GM10847 (cell line): ENCODE data around the gene STMN1.

Experiments
- POLR2A ChIP-seq: IDR thresholded peaks from 2 replicates; pipeline ENCODE4 v1.6.1; 2011; ENCODE audit not compliant: insufficient read length; ENCODE audit errors: extremely low read depth

Gene STMN1

GRCh38 chr1:25869909-25870606 is 36.2 kb downstream of the STMN1 start:
- TF ChIP-seq POLR2A, result no peak

DNA sequence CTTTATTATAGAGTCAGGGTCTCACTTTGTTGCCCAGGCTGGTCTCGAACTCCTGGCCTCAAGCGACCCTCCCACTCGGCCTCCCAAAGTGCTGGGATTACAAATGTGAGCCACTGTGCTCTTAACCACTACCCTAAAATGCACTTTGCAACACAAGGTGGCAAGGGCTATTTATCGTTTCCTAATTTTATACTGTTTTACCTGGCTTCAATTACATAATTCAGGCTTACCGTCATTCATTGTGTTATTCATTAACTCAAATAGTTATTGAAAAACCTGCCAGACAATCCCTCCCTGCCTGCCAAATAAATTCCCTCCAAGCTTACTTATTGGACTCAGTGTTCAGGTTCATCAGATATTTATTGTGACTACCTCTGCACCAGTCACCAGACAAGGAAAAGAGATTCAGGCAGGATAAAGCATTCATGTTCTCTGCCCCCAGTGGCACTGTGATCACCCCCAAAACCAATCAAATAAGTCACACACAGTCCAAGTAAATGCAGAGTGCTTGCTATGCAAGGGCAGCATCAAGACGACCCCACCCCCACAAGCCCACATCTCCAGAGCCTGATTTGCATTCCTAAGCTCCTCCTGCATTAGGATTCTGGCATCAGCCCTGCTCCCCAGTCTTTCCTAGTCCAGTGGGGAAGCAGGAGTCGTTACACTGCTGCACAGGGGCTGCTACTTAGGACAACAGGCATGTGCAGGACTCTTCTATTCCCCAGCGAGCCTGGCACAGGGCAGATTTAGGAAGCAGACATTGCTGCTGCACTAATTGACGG is 38.8 kb downstream of the STMN1 start:
- TF ChIP-seq POLR2A, result no peak

DNA sequence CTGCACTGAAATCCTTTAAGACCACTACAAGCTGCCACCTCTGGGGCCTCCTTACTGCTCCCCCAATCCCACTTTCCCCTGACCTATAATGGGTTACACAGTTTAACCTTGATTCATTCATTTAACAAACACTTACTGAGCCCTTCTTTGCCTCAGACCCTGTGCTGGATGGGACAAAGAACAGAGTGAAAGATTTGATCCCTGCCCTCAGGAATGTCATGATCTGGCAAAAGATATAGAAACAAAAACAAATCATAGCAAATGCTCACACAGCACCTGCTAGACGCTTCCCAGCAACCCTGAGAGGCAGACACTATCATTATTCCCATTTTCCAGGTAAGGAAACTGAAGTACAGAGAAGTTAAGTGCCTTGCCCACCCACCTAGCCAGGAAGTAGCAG is 39.9 kb downstream of the STMN1 start:
- no peak for TF ChIP-seq POLR2A

GRCh38 chr1:25864434-25864833 is 41.8 kb downstream of the STMN1 start:
- TF ChIP-seq POLR2A, result no peak

DNA sequence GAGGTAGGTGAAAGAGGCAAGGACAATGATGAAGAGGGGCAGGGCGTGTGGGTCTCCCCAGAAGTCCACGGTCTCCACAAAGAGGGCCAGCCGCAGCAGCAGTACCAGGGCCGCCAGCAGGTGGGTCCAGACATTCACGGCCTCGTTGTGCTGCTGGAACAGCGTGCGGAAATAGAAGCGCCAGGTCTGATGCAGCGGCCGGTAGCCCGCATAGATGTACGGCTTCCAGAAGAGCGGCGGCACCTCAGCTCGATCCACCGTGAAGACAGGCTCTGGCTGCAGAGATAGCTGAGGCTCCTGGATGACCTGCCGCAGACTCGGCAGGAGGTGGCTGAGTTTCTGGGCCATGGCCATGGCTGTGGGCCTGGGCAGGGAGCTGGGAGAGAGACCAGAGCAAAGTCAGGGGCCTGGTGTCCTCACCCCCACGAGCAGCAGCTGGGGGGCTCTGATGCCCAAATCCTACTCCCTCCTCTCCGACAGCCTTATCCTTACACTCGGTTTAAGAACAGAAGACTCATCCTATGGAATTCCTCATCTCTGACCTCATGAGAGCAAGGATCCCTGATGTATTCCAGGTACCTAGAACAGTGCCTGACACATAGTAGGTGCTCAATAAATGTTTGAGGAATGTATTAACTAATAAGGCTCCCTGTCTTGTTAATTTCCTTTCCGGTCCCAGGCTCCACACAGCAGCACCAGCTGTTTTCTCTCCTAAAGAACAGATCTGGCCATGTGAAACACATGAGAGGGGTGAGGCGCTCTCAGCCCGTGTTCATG is 42.5 kb downstream of the STMN1 start:
- TF ChIP-seq POLR2A, result no peak

DNA sequence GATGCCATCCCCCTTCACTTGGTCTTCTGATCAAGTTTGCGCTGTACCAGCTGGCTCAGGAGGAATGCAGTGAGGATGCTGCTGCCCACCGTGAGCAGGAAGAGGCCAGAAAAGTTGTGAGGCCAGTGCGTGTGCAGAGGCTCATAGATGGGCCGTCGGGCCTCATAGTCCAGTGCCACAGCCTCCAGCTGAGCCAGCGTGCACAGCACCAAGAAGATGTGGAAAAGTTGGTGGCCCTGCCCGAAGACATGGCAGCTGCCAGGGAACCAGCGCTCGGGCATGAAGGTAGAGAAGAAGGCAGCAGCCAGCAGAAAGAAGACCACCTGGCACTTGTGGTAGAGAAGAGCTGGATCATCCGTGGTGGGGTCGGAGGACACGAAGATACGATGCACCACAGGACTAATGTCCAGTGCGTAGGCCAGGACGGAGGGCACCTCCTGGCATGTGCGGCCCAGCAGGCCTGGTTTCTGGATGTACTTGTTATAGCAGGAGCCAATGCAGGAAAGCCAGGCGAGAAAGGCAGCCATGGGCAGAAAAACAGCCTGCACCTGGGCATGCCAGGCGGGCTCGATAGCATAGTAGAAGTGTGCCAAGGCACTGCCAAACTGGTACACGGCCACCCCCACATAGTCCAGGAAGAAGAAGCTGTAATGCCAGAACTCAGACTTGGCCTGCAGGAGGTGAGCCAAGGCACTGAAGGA is 43.3 kb downstream of the STMN1 start:
- TF ChIP-seq POLR2A, result no peak

- no peak for TF ChIP-seq POLR2A
These were observed 44.6 kb downstream of the STMN1 start for GRCh38 chr1:25861316-25862286.

DNA sequence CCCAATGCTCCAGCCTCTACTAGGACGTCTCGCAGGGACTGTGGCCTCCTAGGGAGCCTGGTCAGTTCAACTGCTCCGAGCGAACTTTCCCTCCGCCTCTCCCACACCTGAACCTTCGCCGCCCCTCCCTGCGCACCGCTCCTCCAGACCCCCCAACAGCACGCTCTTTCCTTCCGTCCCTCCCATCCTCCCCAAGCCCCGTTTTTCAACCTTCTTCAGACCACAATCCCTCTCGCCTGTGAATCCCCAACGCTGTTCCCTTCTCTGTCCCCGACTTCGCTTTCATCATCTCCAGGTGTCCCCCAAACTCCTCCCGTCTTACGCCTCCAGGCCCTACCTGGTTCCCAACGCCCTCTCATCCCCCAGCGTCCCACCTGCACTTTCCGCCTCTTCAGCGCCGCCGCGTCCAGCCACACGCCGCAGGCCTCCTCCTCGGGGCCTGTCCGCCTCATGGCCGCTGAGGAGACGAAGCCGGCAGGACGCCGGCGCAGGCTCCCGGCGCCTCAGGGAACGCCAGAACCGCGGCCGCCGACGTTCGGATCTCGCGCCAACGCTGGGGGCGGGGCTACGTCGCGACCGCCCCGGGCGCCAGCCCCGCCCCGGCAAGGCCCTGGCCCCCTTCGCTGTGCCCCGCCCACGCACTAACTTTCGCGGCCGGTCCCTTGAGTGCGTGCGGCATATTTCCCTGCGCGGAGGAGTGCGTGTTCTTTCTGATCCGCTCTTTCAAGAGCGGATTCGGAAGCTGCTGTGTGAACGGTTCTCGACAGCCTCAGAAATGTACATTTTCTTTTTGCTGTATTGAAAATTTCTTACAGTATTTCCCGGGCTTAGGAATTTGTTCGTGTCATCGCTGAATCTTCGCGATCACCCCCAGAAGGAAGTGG is 47.1 kb downstream of the STMN1 start, which contains the start of gene AUNIP:
Gene AUNIP (minus strand): TSS at position 552 of the 884 bp plus-strand sequence. CDS start 100 bp downstream, at position 452.
- peak; percentile 74 for TF ChIP-seq POLR2A

DNA sequence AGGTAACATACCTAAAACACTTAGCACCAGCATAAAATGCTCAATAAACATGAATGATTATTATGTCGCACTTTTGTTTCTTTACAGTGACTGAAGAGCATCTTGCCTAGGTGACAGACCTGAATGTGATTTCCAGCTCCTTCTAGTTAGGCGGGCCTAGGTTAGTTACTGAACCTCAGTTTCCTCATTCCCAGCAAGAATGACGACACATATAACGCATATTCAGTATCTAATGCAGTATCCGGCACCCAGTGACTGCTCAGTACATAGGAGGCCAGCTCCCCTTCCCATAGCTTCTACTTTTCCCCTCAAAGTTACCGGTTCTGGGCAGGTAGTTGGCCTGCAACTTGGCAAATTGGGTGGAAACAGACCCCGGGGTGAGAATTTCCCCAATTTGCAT is 47.7 kb downstream of the STMN1 start:
- TF ChIP-seq POLR2A, result no peak

DNA sequence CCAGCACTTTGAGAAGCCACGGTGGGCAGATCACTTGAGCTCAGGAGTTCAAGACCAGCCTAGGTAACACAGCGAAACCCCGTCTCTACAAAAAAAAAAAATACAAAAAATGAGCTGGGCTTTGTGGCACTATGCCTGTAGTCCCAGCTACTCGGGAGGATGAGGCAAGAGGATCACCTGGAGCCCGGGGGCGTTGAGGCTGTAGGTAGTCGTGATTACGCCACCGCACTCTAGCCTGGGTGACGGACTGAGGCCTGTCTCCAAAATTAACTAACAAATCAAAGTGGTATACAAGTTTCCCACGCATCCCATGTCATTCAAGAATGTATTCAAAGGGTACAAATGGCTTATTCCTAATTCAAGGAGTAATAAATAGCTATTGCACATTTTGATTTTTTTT is 49.4 kb downstream of the STMN1 start:
- no peak for TF ChIP-seq POLR2A

GRCh38 chr1:25854554-25854953 is 51.7 kb downstream of the STMN1 start:
- no peak for TF ChIP-seq POLR2A
